ENCODE data around the gene RBMS3.
"Not testable (repeated sequence)": the region's sequence is repeated elsewhere in the genome, so short reads cannot be mapped to it uniquely, and the experiment has no call there.

Gene RBMS3

DNA sequence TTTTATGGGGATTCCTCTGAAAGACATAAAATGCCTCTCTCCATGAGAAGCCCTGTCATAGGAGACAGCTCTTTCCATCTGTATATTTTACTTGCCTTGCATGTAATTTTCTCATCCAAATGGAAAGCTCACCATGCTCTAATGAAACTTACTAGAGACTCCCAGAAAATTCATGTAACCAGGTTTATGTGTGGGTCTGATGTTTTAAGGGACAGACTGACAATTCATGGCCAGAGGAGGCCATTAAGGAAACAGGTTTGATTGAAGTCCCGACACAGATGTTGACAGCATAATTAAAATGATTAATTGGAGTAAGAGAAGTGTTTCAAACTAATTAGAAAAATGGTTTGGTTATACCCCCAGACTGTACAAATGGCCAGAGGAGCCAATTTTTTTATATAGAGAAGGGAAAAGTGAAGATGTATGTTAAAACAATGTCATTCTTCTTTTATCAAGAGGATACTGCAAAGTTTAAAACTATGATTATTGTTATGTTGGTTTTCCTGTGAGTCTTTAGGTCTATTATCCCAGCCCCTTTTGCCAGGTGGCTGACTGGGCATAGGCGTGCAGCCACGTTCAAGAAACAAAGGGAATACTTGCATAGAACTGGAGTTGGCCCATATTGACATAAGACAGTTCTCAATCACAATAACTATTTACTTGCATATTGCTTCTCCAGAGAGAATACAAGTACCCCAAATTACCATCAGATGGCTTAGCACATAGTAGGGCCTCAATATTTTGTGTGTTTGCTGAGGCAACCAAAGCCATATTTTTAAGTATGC is 64.8 kb downstream of the RBMS3 start:
- no peak for DNase-seq

DNA sequence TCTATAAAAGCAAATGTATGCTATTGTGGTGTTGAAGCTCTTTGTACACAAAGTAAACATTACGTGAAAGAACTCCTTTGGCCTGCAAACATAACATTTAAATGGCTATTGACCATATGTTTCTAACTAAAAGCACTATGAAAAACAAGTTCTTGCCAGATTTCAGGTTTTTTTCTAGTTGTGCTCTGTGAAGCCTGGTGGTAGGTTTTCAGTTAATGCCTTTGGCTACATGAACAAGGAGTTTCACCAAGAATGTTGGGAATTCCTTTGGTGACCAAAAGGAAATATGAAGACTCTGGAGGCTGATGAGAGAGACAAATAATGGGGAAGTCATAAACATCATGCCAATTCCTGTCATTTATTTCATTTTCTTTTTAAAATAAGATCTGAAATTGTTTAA is 66.0 kb downstream of the RBMS3 start:
- no peak for DNase-seq

DNA sequence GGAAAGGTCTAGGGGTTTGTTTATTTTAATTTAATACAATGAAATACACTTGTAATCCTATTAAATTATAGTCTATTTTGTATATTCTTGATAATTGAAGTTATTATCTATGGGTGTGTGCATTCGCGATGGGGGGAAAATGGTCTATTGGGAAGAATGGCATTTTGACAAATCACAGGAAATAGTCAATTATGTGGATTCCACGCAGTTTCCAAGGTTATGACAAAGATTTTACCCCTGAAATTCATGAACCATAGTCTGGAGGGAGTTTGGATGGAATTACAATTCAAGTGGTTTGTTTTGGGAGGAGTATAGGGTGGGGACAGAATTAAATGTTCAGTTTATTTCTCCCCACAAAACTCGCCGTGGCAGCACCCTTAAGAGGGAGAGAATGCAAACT is 66.5 kb downstream of the RBMS3 start:
- no peak for DNase-seq

GRCh38 chr3:29348316-29348715 is 67.4 kb downstream of the RBMS3 start:
- DNase-seq, result no peak

- DNase-seq, result no peak
Observed at GRCh38 chr3:29349049-29349448, 68.2 kb downstream of the RBMS3 start.

- DNase-seq, result no peak
Observed at GRCh38 chr3:29353807-29354206, 72.9 kb downstream of the RBMS3 start.

- no peak for DNase-seq
Observed at GRCh38 chr3:29354894-29355293, 74.0 kb downstream of the RBMS3 start.

DNA sequence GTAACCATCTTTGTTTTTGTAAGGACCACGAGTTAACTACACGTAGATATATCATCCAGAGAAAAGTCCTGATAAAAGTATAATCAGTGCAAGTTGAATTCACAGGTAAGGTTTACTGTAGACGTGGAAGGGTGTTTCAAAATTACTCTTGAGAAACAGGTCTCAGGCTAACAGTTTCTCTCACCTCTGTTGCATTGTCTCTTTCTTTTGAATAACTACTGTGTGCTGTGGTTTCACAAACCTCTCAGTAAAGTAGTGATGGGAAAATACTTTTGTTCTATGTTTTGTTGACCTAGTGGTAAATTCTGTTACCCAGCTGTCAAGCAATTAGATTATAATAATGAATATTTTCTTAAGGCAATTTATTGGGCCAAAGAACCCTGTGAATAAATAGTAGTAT is 75.2 kb downstream of the RBMS3 start:
- no peak for DNase-seq

DNA sequence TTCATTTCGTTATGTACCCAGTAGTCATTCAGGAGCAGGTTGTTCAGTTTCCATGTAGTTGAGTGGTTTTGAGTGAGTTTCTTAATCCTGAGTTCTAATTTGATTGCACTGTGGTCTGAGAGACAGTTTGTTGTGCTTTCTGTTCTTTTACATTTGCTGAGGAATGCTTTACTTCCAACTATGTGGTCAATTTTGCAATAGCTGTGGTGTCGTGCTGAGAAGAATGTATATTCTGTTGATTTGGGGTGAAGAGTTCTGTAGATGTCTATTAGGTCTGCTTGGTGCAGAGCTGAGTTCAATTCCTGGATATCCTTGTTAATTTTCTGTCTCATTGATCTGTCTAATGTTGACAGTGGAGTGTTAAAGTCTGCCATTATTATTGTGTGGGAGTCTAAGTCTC is 79.4 kb downstream of the RBMS3 start:
- DNase-seq, result not testable (repeated sequence)

DNA sequence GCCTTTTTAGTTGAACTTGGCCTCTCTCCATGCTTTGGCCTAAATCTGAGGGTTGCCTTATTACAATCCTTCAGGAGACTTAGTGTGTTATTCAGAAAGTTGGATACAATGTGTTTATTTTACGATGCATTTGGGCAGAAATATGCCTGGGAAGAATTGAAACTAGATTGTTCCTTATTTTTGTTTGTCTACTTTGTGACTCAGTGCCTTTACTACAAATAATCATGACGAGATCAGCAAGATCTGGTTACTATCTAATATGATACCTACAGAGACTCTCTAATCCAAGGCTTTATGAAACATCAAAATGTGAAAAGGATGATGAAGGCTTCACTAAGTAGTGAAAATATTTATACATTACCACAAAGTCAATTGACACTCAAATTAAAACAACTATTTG is 82.2 kb downstream of the RBMS3 start:
- DNase-seq, result no peak

DNA sequence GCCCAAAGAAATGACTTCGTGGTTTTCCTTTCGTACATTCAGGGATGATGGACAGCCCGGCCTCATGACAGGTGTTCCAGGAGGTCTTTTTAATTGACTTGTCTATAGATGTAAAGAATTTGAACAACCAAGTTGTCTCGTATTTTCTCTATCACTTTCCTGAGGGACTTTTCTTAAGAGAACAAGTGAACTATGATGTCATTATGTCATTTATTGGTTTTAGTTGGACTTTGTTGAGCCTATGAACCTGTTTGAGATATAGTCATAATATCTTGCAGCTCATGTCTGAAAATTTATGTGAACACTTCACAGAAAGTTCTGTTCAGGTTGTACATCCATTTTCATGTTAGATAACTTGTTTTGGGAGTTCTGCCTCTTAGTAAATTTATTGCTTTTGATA is 89.2 kb downstream of the RBMS3 start:
- no peak for DNase-seq

GRCh38 chr3:29370476-29371420 is 89.9 kb downstream of the RBMS3 start:
- no peak for DNase-seq

DNA sequence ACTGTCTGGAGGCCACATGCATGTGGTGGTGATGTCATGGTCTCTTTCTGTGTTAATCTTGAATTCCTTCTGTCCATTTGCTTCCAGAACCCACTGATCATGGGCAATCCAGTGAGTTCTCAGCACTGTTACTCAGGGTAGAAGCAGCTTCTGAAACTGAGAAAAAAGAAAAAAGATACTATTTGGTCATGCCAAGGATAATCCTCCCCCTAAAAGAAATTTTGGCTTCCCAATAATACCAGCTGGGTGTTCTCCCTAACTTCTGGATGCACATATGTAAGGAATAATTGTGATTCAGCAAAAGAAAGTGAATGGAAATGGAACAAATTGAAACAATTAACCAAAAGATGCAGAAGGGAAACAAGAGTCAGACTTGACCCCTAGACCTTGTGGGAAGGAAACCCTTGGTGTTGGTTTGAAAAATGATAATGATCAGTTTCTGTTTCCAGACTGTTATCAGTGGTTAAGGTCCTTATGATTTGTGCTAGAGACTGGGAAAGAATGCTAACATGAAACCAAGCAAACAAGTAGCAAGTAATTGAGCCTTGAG is 92.3 kb downstream of the RBMS3 start:
- no peak for DNase-seq

- no peak for DNase-seq
Observed at GRCh38 chr3:29374226-29374625, 93.4 kb downstream of the RBMS3 start.

DNA sequence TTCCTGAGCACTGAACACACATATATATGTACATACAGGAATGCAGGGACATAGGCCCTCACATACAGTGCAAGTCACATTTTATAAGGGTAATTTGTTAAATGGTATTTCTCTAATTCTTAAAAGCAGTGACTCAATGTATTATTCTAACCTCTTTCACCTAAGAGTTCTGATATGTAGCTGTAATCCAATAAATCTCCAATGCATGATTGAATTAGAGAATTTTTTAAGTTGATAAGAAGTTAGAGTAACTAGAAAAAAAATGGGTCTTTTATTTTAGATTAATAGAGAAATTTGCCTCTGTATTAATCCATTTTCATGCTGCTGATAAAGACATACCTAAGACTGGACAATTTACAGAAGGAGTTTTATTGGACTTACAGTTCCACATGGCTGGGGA is 98.2 kb downstream of the RBMS3 start:
- DNase-seq, result no peak

DNA sequence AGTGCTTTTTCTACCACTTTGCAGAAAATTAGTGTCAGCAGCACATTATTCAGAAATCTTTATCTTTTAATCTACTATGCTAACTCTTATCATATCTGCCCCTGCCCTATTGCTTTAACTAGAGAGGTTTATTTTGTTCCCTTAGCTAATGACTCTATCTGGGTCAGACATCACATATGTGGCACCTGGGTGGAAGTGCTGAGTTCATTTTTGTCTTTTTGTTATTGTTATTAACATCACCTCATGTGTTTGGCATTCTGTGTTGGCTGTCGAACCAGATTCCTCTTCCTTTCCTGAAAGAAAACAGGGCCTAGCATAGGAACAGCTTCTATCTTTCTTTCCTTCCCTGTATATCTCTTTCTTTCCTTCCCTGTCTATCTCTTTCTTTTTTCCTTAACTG is 100.7 kb downstream of the RBMS3 start:
- no peak for DNase-seq

- no peak for DNase-seq
Observed at GRCh38 chr3:29382409-29382808, 101.5 kb downstream of the RBMS3 start.

DNA sequence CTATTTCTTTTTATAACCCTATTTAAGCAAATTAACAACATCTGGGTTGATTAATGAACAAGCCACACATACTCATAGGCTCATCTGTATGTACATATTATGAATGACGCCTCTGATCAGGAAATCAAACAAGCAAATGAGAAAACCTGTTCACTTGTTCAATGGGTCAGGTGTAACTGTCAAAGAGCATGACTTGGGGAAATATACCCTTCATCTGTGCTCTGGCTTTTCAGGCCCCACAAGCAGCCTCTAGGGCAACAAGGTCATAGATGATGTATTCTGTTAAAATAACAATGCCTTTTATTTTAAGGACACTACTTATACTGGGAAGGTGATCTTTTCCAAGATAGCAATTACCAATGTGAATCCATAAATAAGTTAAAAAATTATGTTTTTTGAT is 102.0 kb downstream of the RBMS3 start:
- DNase-seq, result no peak

- DNase-seq, result no peak
Observed at GRCh38 chr3:29384640-29385039, 103.8 kb downstream of the RBMS3 start.

GRCh38 chr3:29385046-29385830 is 104.4 kb downstream of the RBMS3 start:
- no peak for DNase-seq

GRCh38 chr3:29389362-29389761 is 108.5 kb downstream of the RBMS3 start:
- no peak for DNase-seq

DNA sequence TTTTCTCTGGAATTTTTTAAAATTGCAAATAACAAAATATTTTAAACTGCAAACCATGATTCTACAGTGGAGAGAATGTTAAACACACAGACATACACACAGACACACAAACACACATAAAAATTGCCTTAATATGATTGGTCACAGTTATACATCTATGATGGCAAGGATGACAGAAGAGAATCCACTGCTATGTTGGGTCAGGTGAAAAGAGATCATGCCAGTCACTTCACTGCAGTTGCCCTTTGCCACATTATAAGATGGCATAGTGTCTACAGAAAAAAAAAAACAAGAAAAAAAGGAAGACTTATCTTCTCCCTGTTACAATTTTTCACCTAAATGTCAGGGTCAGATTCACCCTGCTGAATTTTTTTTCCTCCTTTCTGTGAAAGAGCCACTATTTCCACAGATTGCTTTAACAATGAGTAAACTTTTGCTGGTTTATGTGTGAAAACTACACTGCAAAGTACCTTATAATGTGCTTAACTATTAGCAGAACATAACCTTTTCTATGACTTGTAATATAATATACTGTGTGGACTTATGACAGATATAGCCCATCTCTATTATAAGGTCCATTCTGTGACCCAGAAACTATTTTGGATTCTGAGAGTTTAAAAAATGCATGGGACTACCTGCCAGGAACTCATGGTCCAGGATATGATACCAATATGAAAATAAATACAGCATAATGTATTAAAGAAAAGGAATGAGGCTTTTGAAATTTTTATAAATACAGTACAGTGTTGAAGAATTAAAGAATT is 111.9 kb downstream of the RBMS3 start:
- DNase-seq, result no peak

All from NCI-H1092 treated with DMSO at 0.1 percent for 48 hours (cell line).